CD4-positive, alpha-beta memory T cell (primary cell): Measurements from ENCODE around the gene DAB1. TPM values are rescaled to one million over a fixed set of nuclear protein-coding genes. Genes with fewer than 3 reads are reported as not detected.
A peak's percentile ranks its signal among the peaks of the same experiment; 100 is the strongest.

ENCODE experiments used
- CTCF ChIA-PET: fragments of 350-600 bp; sonication (Branson Sonifier 250); formaldehyde crosslinking; loops from one replicate; lab custom pipeline; 2021; ENCODE audit warnings: inconsistent platforms; ENCODE audit not compliant: partially characterized antibody; lab: Charles Lee
- POLR2A ChIA-PET: fragments of 350-600 bp; sonication (Branson Sonifier 250); formaldehyde crosslinking; loops from one replicate; lab custom pipeline; 2021; ENCODE audit not compliant: partially characterized antibody; lab: Charles Lee
- DNase-seq, 5 donors: peaks; one replicate each; pipeline versions ENCODE4 v3.0.0 to v3.0.0-alpha.2; 2020 to 2022; ENCODE audit warnings: mixed read lengths in 1 of 5
- H3K27ac ChIP-seq: one replicate; pipeline ENCODE4 v1.7.0; 2013; ENCODE audit warnings: low read depth, low read length
- H3K27me3 ChIP-seq: 2 replicates; pipeline ENCODE4 v1.7.0; 2013; ENCODE audit warnings: mild to moderate bottlenecking, low read length, moderate library complexity; ENCODE audit not compliant: insufficient read depth
- H3K36me3 ChIP-seq: 2 replicates; pipeline ENCODE4 v1.7.0; 2013; ENCODE audit warnings: mild to moderate bottlenecking, low read length, moderate library complexity; ENCODE audit not compliant: insufficient read depth
- H3K4me1 ChIP-seq: 2 replicates; pipeline ENCODE4 v1.7.0; 2013; ENCODE audit warnings: mild to moderate bottlenecking, low read length, moderate library complexity; ENCODE audit not compliant: insufficient read depth
- H3K4me3 ChIP-seq, 2 donors: one replicate each; pipeline ENCODE4 v1.7.0; 2013; ENCODE audit warnings: low read length in 2 of 2, mild to moderate bottlenecking in 1 of 2
- H3K9me3 ChIP-seq, 2 donors: one replicate each; pipeline ENCODE4 v1.7.0; 2013; ENCODE audit warnings: low read length in 2 of 2, control low read depth in 1 of 2; ENCODE audit not compliant: control insufficient read depth in 1 of 2
- H3K27ac Mint-ChIP-seq, 7 donors: one replicate each; pipeline ENCODE4 v1.8.0; 2020 to 2021; ENCODE audit warnings: mixed read lengths in 7 of 7, mild to moderate bottlenecking in 6 of 7, inconsistent platforms in 3 of 7, moderate library complexity in 3 of 7
- H3K27me3 Mint-ChIP-seq, 2 donors: one replicate each; pipeline ENCODE4 v1.8.0; 2020 to 2021; ENCODE audit warnings: mixed read lengths in 2 of 2
- H3K36me3 Mint-ChIP-seq, 2 donors: one replicate each; pipeline ENCODE4 v1.8.0; 2020 to 2021; ENCODE audit warnings: mixed read lengths in 2 of 2, inconsistent platforms in 1 of 2, mild to moderate bottlenecking in 1 of 2
- H3K4me1 Mint-ChIP-seq, 4 donors: one replicate each; pipeline ENCODE4 v1.8.0; 2020 to 2021; ENCODE audit warnings: mixed read lengths in 4 of 4, mild to moderate bottlenecking in 1 of 4
- H3K4me3 Mint-ChIP-seq, 8 donors: one replicate each; pipeline ENCODE4 v1.8.0; 2020 to 2021; ENCODE audit warnings: mixed read lengths in 8 of 8, mild to moderate bottlenecking in 7 of 8, moderate library complexity in 6 of 8, inconsistent platforms in 3 of 8
- H3K9me3 Mint-ChIP-seq, 8 donors: one replicate each; pipeline ENCODE4 v1.8.0; 2020 to 2021; ENCODE audit warnings: mixed read lengths in 8 of 8, mild to moderate bottlenecking in 5 of 8, inconsistent platforms in 3 of 8, moderate library complexity in 1 of 8
- intact Hi-C: fragments of 100-400 bp; cut with micrococcal nuclease; formaldehyde crosslinking; loops from one replicate; pipeline ENCODE4 v1.15.1; 2023
- polyA plus RNA-seq, 2 donors: library from polyadenylated mRNA; unstranded; fragments of 300-500 nt; fragmentation: Illumina TruSeq; gene quantifications; one replicate each; pipeline ENCODE4 v1.2.3, GENCODE V29; 2021
- total RNA-seq, 2 experiments: library from RNA; stranded (reverse); gene quantifications; one replicate each; pipeline ENCODE4 v1.2.3, GENCODE V29; 2021

The DAB1 gene
- total and polyA plus RNA-seq, 4 experiments from 2014 or later, result 1.5 to 3.9 (median 3.2) TPM

- H3K27ac Mint-ChIP-seq, result no peak overlapping the region
Measured at GRCh38 chr1:57363165-57363564, 60.7 kb downstream of the DAB1 start.

GRCh38 chr1:57362480-57362879 is 61.4 kb downstream of the DAB1 start:
- Histone ChIP-seq H3K4me3 (no peak overlapping the region), H3K36me3 (no peaks in the 10 kb centered on the region), H3K4me1 (no peaks in the 10 kb centered on the region), H3K9me3 (no peaks in the 10 kb centered on the region), H3K27ac (no peak overlapping the region), H3K27me3 (no peaks in the 10 kb centered on the region)
- no peak for DNase-seq
- peaks cover 0 to under 1% of the 10 kb centered on the region in 2 donors for H3K27me3 Mint-ChIP-seq
- no peak overlapping the region for H3K27ac Mint-ChIP-seq
- CTCF ChIA-PET, result no interaction called here
- H3K36me3 Mint-ChIP-seq, result no peaks in the 10 kb centered on the region
- POLR2A ChIA-PET, result no interaction called here
- no peaks in the 10 kb centered on the region for H3K4me1 Mint-ChIP-seq
- H3K9me3 Mint-ChIP-seq, result peaks cover 0 to 9% (median 4%) of the 10 kb centered on the region in 8 donors
- intact Hi-C loops, result no loop called here
- no peak overlapping the region for H3K4me3 Mint-ChIP-seq

More at GRCh38 chr1:57363165-57363564, 60.7 kb downstream of the DAB1 start:
- intact Hi-C loops, result no loop called here
- peaks cover 0 to 9% (median 2%) of the 10 kb centered on the region in 8 donors for H3K9me3 Mint-ChIP-seq
- no peaks in the 10 kb centered on the region for H3K27me3 Mint-ChIP-seq
- H3K36me3 Mint-ChIP-seq, result no peaks in the 10 kb centered on the region
- H3K27me3 ChIP-seq, result no peaks in the 10 kb centered on the region
- DNase-seq, result no peak
- H3K4me3 ChIP-seq, result no peak overlapping the region
- H3K27ac ChIP-seq, result no peak overlapping the region
- ChIA-PET CTCF (no interaction called here), POLR2A (no interaction called here)
- no peaks in the 10 kb centered on the region for H3K9me3 ChIP-seq
- H3K4me1 Mint-ChIP-seq, result no peaks in the 10 kb centered on the region
- no peak overlapping the region for H3K4me3 Mint-ChIP-seq
- H3K36me3 ChIP-seq, result no peaks in the 10 kb centered on the region
- H3K4me1 ChIP-seq, result no peaks in the 10 kb centered on the region

- Mint-ChIP-seq H3K4me1 (no peaks in the 10 kb centered on the region), H3K4me3 (no peak overlapping the region), H3K27ac (no peak overlapping the region), H3K9me3 (peaks cover 0 to 9% (median 4%) of the 10 kb centered on the region in 8 donors), H3K27me3 (peaks cover 0 to 2% of the 10 kb centered on the region in 2 donors), H3K36me3 (no peaks in the 10 kb centered on the region)
- no peaks in the 10 kb centered on the region for H3K4me1 ChIP-seq
- no peaks in the 10 kb centered on the region for H3K36me3 ChIP-seq
- no peak for DNase-seq
- intact Hi-C loops, result no loop called here
- no peaks in the 10 kb centered on the region for H3K9me3 ChIP-seq
- H3K4me3 ChIP-seq, result no peak overlapping the region
- ChIA-PET POLR2A (no interaction called here), CTCF (no interaction called here)
- no peaks in the 10 kb centered on the region for H3K27me3 ChIP-seq
- no peak overlapping the region for H3K27ac ChIP-seq
Measured at GRCh38 chr1:57361516-57361915, 62.3 kb downstream of the DAB1 start.

GRCh38 chr1:57360846-57361407 is 62.9 kb downstream of the DAB1 start:
- H3K4me1 ChIP-seq, result no peaks in the 10 kb centered on the region
- CTCF ChIA-PET, result no interaction called here
- peaks cover 0 to 9% (median 4%) of the 10 kb centered on the region in 8 donors for H3K9me3 Mint-ChIP-seq

GRCh38 chr1:57357462-57357861 is 66.4 kb downstream of the DAB1 start:
- no peak for DNase-seq
- no peak overlapping the region for H3K4me3 Mint-ChIP-seq
- H3K27me3 Mint-ChIP-seq, result peaks cover 0 to 2% of the 10 kb centered on the region in 2 donors
- no peaks in the 10 kb centered on the region for H3K9me3 ChIP-seq
- intact Hi-C loops, result no loop called here
- ChIA-PET CTCF (interaction anchor here (0.9 kb wide), 1 partner anchor 9 kb away, joined by 3 read pairs; no protein-coding TSS in a partner anchor), POLR2A (no interaction called here)
- peaks cover 0 to 5% (median 1%) of the 10 kb centered on the region in 4 donors for H3K4me1 Mint-ChIP-seq
- no peaks in the 10 kb centered on the region for H3K27me3 ChIP-seq
- H3K27ac ChIP-seq, result no peak overlapping the region
- no peaks in the 10 kb centered on the region for H3K36me3 ChIP-seq
- peaks cover 0 to 10% (median 5%) of the 10 kb centered on the region in 8 donors for H3K9me3 Mint-ChIP-seq
- H3K27ac Mint-ChIP-seq, result peak overlapping the region in 1 of 7 donors; percentile 2
- no peaks in the 10 kb centered on the region for H3K36me3 Mint-ChIP-seq
- H3K4me1 ChIP-seq, result no peaks in the 10 kb centered on the region
- no peak overlapping the region for H3K4me3 ChIP-seq

More at GRCh38 chr1:57360846-57361407, 62.9 kb downstream of the DAB1 start:
- no peaks in the 10 kb centered on the region for H3K4me1 Mint-ChIP-seq
- H3K27ac Mint-ChIP-seq, result no peak overlapping the region
- intact Hi-C loops, result no loop called here
- no peak overlapping the region for H3K4me3 ChIP-seq
- H3K27me3 Mint-ChIP-seq, result peaks cover 0 to 2% of the 10 kb centered on the region in 2 donors
- no peak overlapping the region for H3K4me3 Mint-ChIP-seq
- H3K9me3 ChIP-seq, result no peaks in the 10 kb centered on the region
- no peaks in the 10 kb centered on the region for H3K27me3 ChIP-seq
- H3K27ac ChIP-seq, result no peak overlapping the region
- DNase-seq, result no peak
- no peaks in the 10 kb centered on the region for H3K36me3 ChIP-seq
- POLR2A ChIA-PET, result no interaction called here
- no peaks in the 10 kb centered on the region for H3K36me3 Mint-ChIP-seq

GRCh38 chr1:57353654-57354053 is 70.2 kb downstream of the DAB1 start:
- no peak for DNase-seq
- no peak overlapping the region for H3K4me3 ChIP-seq
- intact Hi-C loops, result no loop called here
- Mint-ChIP-seq H3K27me3 (peaks cover 0 to 2% of the 10 kb centered on the region in 2 donors), H3K36me3 (no peaks in the 10 kb centered on the region), H3K9me3 (peaks cover 0 to 11% (median 5%) of the 10 kb centered on the region in 8 donors), H3K27ac (no peak overlapping the region), H3K4me1 (peaks cover 0 to 5% (median 1%) of the 10 kb centered on the region in 4 donors), H3K4me3 (no peak overlapping the region)
- no peaks in the 10 kb centered on the region for H3K4me1 ChIP-seq
- CTCF ChIA-PET, result no interaction called here
- POLR2A ChIA-PET, result no interaction called here
- H3K9me3 ChIP-seq, result no peaks in the 10 kb centered on the region
- H3K27me3 ChIP-seq, result no peaks in the 10 kb centered on the region
- no peak overlapping the region for H3K27ac ChIP-seq
- no peaks in the 10 kb centered on the region for H3K36me3 ChIP-seq

- Histone ChIP-seq H3K4me1 (no peaks in the 10 kb centered on the region), H3K9me3 (no peaks in the 10 kb centered on the region), H3K27me3 (no peaks in the 10 kb centered on the region), H3K4me3 (no peak overlapping the region), H3K27ac (no peak overlapping the region), H3K36me3 (no peaks in the 10 kb centered on the region)
- no peak for DNase-seq
- intact Hi-C loops, result no loop called here
- H3K4me3 Mint-ChIP-seq, result no peak overlapping the region
- H3K36me3 Mint-ChIP-seq, result no peaks in the 10 kb centered on the region
- H3K4me1 Mint-ChIP-seq, result peaks cover 0 to 5% (median 1%) of the 10 kb centered on the region in 4 donors
- H3K27ac Mint-ChIP-seq, result no peak overlapping the region
- peaks cover 0 to 5% (median 3%) of the 10 kb centered on the region in 8 donors for H3K9me3 Mint-ChIP-seq
- H3K27me3 Mint-ChIP-seq, result no peaks in the 10 kb centered on the region
- ChIA-PET CTCF (interaction anchor here (0.9 kb wide), 1 partner anchor 16 kb away, joined by 4 read pairs; no protein-coding TSS in a partner anchor), POLR2A (no interaction called here)
Measured at GRCh38 chr1:57350610-57351009, 73.2 kb downstream of the DAB1 start.
